Measurements from ENCODE around the gene LMBRD2. TPM values are rescaled to one million over a fixed set of nuclear protein-coding genes. Genes with fewer than 3 reads are reported as not detected.
"Not testable (repeated sequence)": the region's sequence is repeated elsewhere in the genome, so short reads cannot be mapped to it uniquely, and the experiment has no call there.

Gene LMBRD2
- total RNA-seq, 2 experiments from 2014 or later = 9.9 to 10.8 TPM

DNA sequence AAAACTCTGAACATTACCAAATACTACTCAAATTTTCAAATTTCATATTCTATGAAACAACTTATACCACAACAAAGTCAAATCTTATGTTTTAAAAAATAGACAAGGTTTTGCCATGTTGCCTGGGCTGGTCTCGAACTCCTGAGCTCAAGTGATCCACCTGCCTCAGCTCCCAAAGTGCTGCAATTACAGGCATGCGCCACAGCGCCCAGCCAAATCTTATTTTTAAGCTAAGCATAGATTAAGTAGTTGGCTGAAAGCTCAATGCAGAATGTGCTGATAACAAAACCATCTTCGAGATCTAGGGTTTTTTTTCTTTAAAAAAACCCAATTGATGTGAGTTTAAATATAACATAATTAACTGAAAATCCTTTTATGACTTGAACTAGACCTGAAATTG is 6.4 kb downstream of the LMBRD2 start:
- ChIA-PET POLR2A (no interaction called here), CTCF (interaction anchor here (0.8 to 2.3 kb wide), 2 partner anchors 66 to 120 kb away, joined by 3 to 12 read pairs; no protein-coding TSS in a partner anchor)
- H3K36me3 Mint-ChIP-seq (ENCODE audit: low read depth) = peaks cover 11% of the 10 kb centered on the region
- H3K9me3 Mint-ChIP-seq = peaks cover 2% of the 10 kb centered on the region
- no peak overlapping the region for H3K4me3 Mint-ChIP-seq
- intact Hi-C loops (cut with micrococcal nuclease) = no loop called here
- ATAC-seq (no peak), DNase-seq (no peak)
- no peak overlapping the region for H3K27ac Mint-ChIP-seq
- no peak for TF ChIP-seq CTCF (IDR thresholded peaks at IDR 0.05)
- no peaks in the 10 kb centered on the region for H3K27me3 Mint-ChIP-seq
- H3K4me1 Mint-ChIP-seq (ENCODE audit: low read depth) = peaks cover 29% of the 10 kb centered on the region

DNA sequence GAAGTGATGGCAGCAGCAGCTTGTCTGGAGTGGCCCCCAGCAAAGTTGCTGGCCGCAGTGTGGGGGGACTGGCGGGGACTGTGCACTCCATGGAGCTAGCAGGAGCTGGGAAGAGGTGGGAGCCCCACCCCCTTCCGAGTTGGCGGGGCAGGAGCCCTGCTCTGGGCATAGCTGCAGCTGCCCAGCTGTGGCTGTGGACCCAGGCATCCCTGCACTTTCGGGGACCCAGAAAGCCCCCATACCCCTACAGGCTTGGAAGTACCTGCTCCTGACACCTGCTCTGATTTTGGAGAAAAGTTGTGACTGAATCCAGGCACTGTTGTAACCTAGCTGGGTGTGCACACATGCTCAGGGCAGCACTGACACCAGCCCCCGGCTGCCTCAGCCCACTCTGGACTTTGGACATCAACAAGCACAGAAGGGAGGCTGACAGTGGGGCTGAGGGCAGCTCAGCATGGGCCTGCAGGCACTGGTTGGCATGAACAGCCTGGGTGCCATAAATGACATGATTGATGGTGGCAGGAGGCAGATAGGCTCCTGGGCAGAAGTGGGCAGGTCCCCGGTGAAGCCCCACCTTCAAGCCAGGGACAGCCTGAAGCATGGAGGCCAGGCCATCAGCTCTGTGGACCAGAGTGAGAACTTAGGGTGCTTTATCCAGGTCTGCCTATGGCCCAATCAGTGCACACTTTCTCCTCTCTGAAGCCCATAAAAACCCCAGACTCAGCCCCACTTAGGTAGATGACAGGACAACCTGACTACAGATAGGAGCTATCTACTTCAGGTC is 12.6 kb downstream of the LMBRD2 start:
- no peak for DNase-seq
- peaks cover 4% of the 10 kb centered on the region for H3K9me3 Mint-ChIP-seq
- H3K4me3 Mint-ChIP-seq = no peak overlapping the region
- POLR2A ChIA-PET = interaction anchor here (1.9 kb wide), 1 partner anchor 13 kb away, joined by 8 read pairs; the partner anchor contains the start of genes LMBRD2 and SKP2
- CTCF ChIA-PET = interaction anchor here (0.8 to 1.2 kb wide), 3 partner anchors 15 to 60 kb away, joined by 3 to 4 read pairs (median 3); no protein-coding TSS in a partner anchor
- intact Hi-C loops (cut with micrococcal nuclease) = no loop called here
- H3K36me3 Mint-ChIP-seq (ENCODE audit: low read depth) = peaks cover 36% of the 10 kb centered on the region
- no peak for TF ChIP-seq CTCF (IDR thresholded peaks at IDR 0.05)
- ATAC-seq = no peak
- no peak overlapping the region for H3K27ac Mint-ChIP-seq
- H3K4me1 Mint-ChIP-seq (ENCODE audit: low read depth) = no peaks in the 10 kb centered on the region
- no peaks in the 10 kb centered on the region for H3K27me3 Mint-ChIP-seq

DNA sequence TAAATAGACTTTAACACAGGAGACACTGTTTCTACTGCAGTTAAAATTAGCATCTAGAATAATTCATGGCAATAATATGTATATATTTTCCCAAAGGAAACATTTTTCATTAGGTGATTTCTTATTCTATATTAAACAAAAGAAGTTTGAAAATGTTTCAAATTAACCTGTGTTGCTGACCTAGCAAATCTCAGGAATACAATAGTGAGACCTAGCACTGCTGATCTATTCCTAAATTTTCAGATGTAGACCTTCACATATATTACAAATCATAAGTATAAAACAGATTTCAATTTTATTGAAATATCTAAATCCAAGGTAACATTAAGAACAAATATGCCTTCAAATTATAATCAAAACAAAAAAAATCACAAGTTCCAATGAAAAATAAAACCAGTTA is 15.1 kb downstream of the LMBRD2 start:
- H3K27me3 Mint-ChIP-seq = no peaks in the 10 kb centered on the region
- no peaks in the 10 kb centered on the region for H3K4me1 Mint-ChIP-seq (ENCODE audit: low read depth)
- CTCF ChIA-PET = no interaction called here
- H3K36me3 Mint-ChIP-seq (ENCODE audit: low read depth) = peaks cover 45% of the 10 kb centered on the region
- POLR2A ChIA-PET = no interaction called here
- no peak for ATAC-seq
- no peak overlapping the region for H3K4me3 Mint-ChIP-seq
- intact Hi-C loops (cut with micrococcal nuclease) = no loop called here
- no peak for TF ChIP-seq CTCF (IDR thresholded peaks at IDR 0.05)
- no peak overlapping the region for H3K27ac Mint-ChIP-seq
- peaks cover 4% of the 10 kb centered on the region for H3K9me3 Mint-ChIP-seq
- no peak for DNase-seq

DNA sequence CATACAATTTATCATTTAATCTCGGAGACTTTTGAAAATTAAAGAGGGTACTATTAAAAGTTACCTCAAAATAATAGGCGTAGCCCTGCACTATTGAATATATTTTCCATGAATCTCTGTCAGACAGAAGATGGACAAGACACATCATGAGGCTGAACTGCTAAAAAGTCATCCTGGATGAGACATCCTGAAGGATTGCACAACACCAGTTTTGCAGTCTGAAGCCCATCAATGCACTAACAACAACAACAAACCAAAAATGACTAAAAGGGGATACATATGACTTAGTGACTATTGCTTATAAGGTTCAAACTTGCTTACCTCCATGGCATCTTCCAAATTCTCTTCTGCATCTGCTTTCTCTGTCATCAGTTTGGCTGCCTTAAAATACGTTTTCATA is 15.7 kb downstream of the LMBRD2 start:
- Mint-ChIP-seq H3K27ac (no peak overlapping the region), H3K36me3 (ENCODE audit: low read depth) (peaks cover 45% of the 10 kb centered on the region), H3K9me3 (peaks cover 4% of the 10 kb centered on the region), H3K4me1 (ENCODE audit: low read depth) (no peaks in the 10 kb centered on the region), H3K27me3 (no peaks in the 10 kb centered on the region), H3K4me3 (no peak overlapping the region)
- POLR2A ChIA-PET = no interaction called here
- intact Hi-C loops (cut with micrococcal nuclease) = no loop called here
- DNase-seq (no peak), ATAC-seq (no peak)
- TF ChIP-seq CTCF (IDR thresholded peaks at IDR 0.05) = no peak
- CTCF ChIA-PET = no interaction called here

GRCh38 chr5:36133009-36133408 is 18.7 kb downstream of the LMBRD2 start:
- H3K27me3 Mint-ChIP-seq; ATAC-seq; H3K4me1 Mint-ChIP-seq (ENCODE audit: low read depth); CTCF ChIA-PET; H3K4me3 Mint-ChIP-seq; H3K27ac Mint-ChIP-seq; DNase-seq; intact Hi-C loops (cut with micrococcal nuclease): not testable (repeated sequence)
- Mint-ChIP-seq H3K9me3 (peaks cover 11% of the 10 kb centered on the region), H3K36me3 (ENCODE audit: low read depth) (peaks cover 48% of the 10 kb centered on the region)
- POLR2A ChIA-PET = interaction anchor here (1.4 kb wide), 1 partner anchor 14 kb away, joined by 3 read pairs; no protein-coding TSS in a partner anchor

- ATAC-seq; H3K27me3 Mint-ChIP-seq; H3K27ac Mint-ChIP-seq; DNase-seq; H3K4me3 Mint-ChIP-seq; CTCF ChIA-PET; intact Hi-C loops (cut with micrococcal nuclease); POLR2A ChIA-PET: not testable (repeated sequence)
- H3K36me3 Mint-ChIP-seq (ENCODE audit: low read depth) = peaks cover 57% of the 10 kb centered on the region
- peaks cover 12% of the 10 kb centered on the region for H3K9me3 Mint-ChIP-seq
- H3K4me1 Mint-ChIP-seq (ENCODE audit: low read depth) = peaks cover 17% of the 10 kb centered on the region
Observed at GRCh38 chr5:36129666-36130065, 22.0 kb downstream of the LMBRD2 start.

Measured in activated CD8-positive, alpha-beta T cell treated with anti-CD3 and anti-CD28 coated beads for 36 hours (primary cell).